ENCODE measurements around the gene BUB1. TPM values are rescaled to one million over a fixed set of nuclear protein-coding genes. Genes with fewer than 3 reads are reported as not detected.

Gene BUB1
- total RNA-seq, 1 donor from 2014 or later, result 5.9 TPM

GRCh38 chr2:110645616-110646015, 32.2 kb downstream of the BUB1 start:
- CTCF ChIA-PET, result no interaction called here
- intact Hi-C loops (cut with micrococcal nuclease), result no loop called here
- ATAC-seq (ENCODE audit: low read depth) (no peak), DNase-seq (no peak)
- no peak overlapping the region for H3K4me3 Mint-ChIP-seq
- H3K9me3 Mint-ChIP-seq, result no peaks in the 10 kb centered on the region
- no peak for TF ChIP-seq CTCF (IDR thresholded peaks at IDR 0.05)
- peaks cover 4% of the 10 kb centered on the region for H3K36me3 Mint-ChIP-seq (ENCODE audit: low read depth)
- H3K27ac Mint-ChIP-seq, result no peak overlapping the region
- no peaks in the 10 kb centered on the region for H3K4me1 Mint-ChIP-seq
- POLR2A ChIA-PET, result no interaction called here
- H3K27me3 Mint-ChIP-seq, result no peaks in the 10 kb centered on the region

- H3K9me3 Mint-ChIP-seq, result no peaks in the 10 kb centered on the region
- intact Hi-C loops (cut with micrococcal nuclease), result no loop called here
- no peaks in the 10 kb centered on the region for H3K36me3 Mint-ChIP-seq (ENCODE audit: low read depth)
- H3K4me1 Mint-ChIP-seq, result no peaks in the 10 kb centered on the region
- H3K27ac Mint-ChIP-seq, result no peak overlapping the region
- no peak for TF ChIP-seq CTCF (IDR thresholded peaks at IDR 0.05)
- ATAC-seq (ENCODE audit: low read depth) (no peak), DNase-seq (no peak)
- H3K27me3 Mint-ChIP-seq, result no peaks in the 10 kb centered on the region
- H3K4me3 Mint-ChIP-seq, result no peak overlapping the region
- ChIA-PET CTCF (no interaction called here), POLR2A (no interaction called here)
Measured at GRCh38 chr2:110644357-110644756, 33.5 kb downstream of the BUB1 start.

DNA sequence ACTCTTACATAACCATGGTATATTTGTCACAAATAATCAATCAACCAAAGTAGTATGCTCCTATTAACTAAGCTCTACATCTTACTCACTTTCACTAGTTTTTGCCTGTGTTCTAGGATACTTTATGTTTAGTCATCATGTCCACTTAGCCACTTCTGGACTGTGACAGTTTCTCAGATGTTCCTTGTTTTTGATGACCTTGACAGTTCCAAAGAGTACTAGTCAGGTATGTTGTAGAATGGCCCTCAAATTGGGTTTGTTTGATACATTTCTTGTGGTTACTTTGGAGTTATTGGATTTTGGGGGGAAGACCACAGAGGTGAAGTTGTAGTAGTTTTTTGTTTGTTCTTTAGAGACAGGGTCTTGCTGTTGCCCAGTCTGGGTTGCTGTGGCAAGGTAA, 35.5 kb downstream of the BUB1 start:
- ATAC-seq (ENCODE audit: low read depth) (no peak), DNase-seq (no peak)
- CTCF ChIA-PET, result no interaction called here
- Mint-ChIP-seq H3K4me3 (no peak overlapping the region), H3K36me3 (ENCODE audit: low read depth) (no peaks in the 10 kb centered on the region), H3K9me3 (no peaks in the 10 kb centered on the region), H3K27me3 (no peaks in the 10 kb centered on the region), H3K27ac (no peak overlapping the region), H3K4me1 (no peaks in the 10 kb centered on the region)
- intact Hi-C loops (cut with micrococcal nuclease), result no loop called here
- POLR2A ChIA-PET, result no interaction called here
- TF ChIP-seq CTCF (IDR thresholded peaks at IDR 0.05), result no peak

- Mint-ChIP-seq H3K4me3 (no peak overlapping the region), H3K27ac (no peak overlapping the region), H3K27me3 (no peaks in the 10 kb centered on the region), H3K36me3 (ENCODE audit: low read depth) (no peaks in the 10 kb centered on the region), H3K4me1 (no peaks in the 10 kb centered on the region), H3K9me3 (no peaks in the 10 kb centered on the region)
- TF ChIP-seq CTCF (IDR thresholded peaks at IDR 0.05), result no peak
- ChIA-PET POLR2A (no interaction called here), CTCF (no interaction called here)
- intact Hi-C loops (cut with micrococcal nuclease), result no loop called here
- DNase-seq (no peak), ATAC-seq (ENCODE audit: low read depth) (no peak)
Measured at GRCh38 chr2:110639972-110640371, 37.9 kb downstream of the BUB1 start.

- intact Hi-C loops (cut with micrococcal nuclease), result no loop called here
- ATAC-seq (ENCODE audit: low read depth), result no peak
- ChIA-PET POLR2A (no interaction called here), CTCF (no interaction called here)
- H3K27me3 Mint-ChIP-seq, result no peaks in the 10 kb centered on the region
- H3K36me3 Mint-ChIP-seq (ENCODE audit: low read depth), result no peaks in the 10 kb centered on the region
- H3K4me1 Mint-ChIP-seq, result no peaks in the 10 kb centered on the region
- H3K4me3 Mint-ChIP-seq, result no peak overlapping the region
- TF ChIP-seq CTCF (IDR thresholded peaks at IDR 0.05), result no peak
- no peaks in the 10 kb centered on the region for H3K9me3 Mint-ChIP-seq
- no peak for DNase-seq
- H3K27ac Mint-ChIP-seq, result no peak overlapping the region
Measured at GRCh38 chr2:110638952-110639695, 38.7 kb downstream of the BUB1 start.
